ENCODE data around the gene CYBC1.

The CYBC1 gene

GRCh38 chr17:82392941-82393340 lies 57.6 kb downstream of the CYBC1 start:
- no peak for DNase-seq (ENCODE audit: low read depth in 1 of 2, low spot score in 1 of 2)
- H3K27ac ChIP-seq (replicated peaks): no peak overlapping the region
- no peaks in the 10 kb centered on the region for H3K27me3 ChIP-seq (ENCODE audit: insufficient read depth, poor library complexity, severe bottlenecking)
- no peak overlapping the region for H3K4me3 ChIP-seq (replicated peaks; ENCODE audit: insufficient read depth, low read length)
- no peak for TF ChIP-seq REST (IDR thresholded peaks at IDR 0.05; ENCODE audit: insufficient replicate concordance, low read depth)
- no peak for TF ChIP-seq CTCF (IDR thresholded peaks at IDR 0.05; ENCODE audit: insufficient read depth, low read length)
- no peak for TF ChIP-seq GABPA (IDR thresholded peaks at IDR 0.05; ENCODE audit: low read depth)
- no peak for TF ChIP-seq POLR2AphosphoS5 (IDR thresholded peaks at IDR 0.05; ENCODE audit: low read depth)
- TF ChIP-seq SPI1 (IDR thresholded peaks at IDR 0.05; ENCODE audit: borderline replicate concordance, low read depth): no peak

Data from HL-60 (cell line).